ENCODE data around the gene INPP5A.
"Not testable (repeated sequence)": the region's sequence is repeated elsewhere in the genome, so short reads cannot be mapped to it uniquely, and the experiment has no call there.

Gene INPP5A

DNA sequence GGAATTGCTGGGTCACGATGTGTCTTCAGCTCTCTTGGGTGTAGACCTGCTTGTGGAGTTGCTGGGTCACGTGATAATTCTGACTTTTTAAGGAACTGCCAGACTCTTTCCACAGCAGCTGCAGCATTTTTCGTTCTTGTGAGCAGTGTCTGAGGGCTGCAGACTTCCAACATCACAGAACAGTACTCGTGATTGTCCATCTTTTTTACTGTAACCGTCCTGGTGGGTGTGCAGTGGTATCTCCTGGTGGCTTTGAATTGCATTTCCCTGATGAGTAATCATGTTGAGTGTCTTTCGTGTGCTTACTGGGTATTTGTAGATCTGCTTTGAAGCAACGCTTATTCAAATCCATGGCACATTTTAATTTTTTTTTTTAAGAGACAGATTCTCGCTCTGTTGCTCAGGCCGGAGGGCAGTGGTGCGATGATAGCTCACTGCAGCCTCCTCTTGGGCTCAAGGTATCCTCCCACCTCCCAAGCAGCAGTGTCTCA lies 22.7 kb downstream of the INPP5A start:
- no peak for DNase-seq

DNA sequence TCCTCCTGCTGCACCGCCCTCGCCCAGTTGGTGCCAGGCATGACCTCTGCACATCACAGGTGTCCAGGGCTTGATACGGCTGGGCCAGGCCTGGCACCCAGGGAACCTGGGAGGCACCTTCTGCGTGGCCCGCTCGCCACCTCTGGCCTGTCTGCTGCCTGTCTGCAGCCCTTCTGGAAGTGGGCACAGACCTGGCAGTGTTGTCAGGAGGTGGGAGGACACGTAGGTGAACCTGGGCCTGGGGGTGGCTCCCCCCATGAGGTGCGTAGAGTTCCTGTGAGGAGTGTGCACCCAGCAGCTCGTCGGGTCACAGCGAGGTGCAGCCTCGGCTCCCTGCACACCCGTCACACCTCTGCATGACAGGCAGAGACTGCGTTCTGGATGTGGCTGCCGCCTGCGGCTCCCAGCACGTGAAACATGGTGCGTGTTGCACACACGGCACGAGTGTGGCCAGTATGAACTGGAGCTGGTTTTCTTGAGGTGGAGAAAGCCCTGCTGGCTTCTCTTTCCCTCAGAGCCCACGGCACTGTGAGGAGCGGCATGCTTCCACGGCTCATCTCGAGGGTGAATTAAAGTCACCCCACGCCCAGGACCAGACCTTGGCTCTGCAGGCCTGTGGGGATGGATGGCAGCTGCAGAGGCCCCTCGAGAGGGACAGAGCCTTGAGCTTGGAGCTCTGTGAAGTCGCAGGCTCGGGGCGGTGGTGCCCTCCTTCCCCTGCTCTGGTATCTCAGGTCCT lies 24.8 kb downstream of the INPP5A start:
- no peak for DNase-seq

DNA sequence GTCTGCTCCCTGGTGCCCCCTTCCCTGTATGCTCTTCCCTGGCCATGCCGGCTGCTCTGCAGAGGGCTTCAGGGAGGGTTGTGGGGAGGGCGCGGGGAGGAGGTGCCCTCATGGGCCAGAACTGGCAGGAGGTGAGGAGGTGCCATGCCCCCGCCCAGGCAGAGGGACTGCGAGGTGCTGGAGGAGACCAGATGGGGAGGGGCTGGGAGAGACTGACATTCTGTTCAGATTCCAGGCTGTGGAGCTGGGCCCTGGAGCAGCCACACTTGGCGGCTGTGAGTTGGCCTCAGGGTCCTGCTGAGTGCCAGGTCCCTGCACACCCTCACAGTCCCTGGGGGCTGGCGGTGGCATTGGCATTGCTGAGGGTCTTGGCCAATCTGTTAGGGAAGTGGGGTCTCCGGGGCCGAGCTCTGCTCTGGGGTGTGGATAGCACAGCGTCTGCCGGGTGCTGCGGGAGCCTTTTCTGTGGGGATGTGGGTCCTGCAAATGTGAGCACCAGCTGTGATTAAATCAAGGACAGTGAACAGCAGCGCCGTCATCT lies 25.4 kb downstream of the INPP5A start:
- DNase-seq: no peak

DNA sequence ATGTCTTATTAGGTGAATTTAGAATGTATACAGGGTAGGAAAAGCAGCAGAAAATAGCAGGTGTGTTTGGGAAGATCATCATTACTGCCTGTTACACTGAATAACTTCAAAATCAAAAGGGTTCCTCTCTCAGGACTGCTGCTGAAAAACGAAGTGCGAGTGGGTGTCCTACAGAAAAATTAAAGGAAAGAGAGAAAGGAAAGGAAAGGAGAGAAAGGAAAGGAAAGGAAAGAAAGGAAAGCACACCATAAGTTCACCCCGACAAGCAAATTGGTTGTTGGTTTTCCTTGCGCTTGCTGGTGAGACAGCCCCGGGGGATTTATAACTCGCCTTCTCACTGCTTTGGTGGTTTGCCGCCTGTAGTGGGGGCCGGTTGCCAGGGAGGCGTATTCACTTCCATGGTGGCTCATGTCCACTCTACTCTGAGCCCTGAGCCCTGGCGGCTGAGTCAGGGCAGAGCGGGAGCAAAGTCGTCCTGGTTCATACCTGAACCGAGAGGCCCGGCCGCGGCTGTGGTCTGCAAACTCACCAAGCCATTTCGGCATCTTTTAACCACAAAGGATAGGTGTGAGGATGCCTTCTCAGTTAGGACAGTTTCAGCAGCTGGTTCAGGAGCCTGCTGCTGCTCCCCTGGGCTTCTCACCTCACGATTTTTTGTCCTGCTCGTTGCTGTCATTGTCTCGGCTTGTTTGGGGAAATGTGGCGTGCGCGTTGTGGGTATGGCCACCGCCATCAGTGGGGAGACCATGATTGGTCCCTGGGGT lies 26.1 kb downstream of the INPP5A start:
- DNase-seq: no peak

DNA sequence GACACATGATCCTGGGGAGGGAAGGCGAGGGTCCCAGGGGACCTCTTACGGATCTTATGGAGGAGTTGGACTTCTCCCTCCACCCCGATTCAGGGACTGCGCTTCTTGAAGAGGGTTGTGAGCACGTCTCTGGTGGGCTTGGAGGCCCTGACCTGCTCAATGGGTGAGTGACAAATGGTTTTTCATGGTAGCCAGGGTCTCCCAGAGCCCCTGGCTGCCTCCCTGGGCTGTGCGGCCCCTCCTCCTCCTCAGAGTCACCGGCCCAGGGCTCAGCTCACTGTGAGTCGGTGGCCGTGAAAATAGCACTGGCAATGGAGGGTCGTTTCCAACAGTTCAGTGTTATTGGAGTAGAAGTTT lies 26.6 kb downstream of the INPP5A start:
- DNase-seq: no peak

DNA sequence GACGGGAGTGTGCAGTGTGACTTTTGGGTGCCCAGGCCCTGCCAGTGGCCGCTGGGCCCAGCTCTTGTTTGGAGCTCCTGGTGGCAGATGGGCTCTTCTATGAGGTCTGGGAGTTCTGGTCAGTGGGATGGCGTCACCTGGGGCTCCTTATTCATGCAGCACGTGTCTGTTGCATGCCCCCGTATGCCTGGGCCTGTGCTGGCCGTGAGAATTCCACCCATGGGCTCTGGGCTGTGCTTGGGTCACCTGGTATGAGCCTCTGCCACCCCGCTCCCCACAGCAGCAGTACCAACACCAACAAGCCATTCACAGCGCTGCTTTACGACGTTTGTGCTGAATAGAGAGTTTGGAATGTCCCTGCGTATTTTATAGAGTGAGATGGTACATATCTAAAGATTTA lies 27.1 kb downstream of the INPP5A start:
- no peak for DNase-seq

DNA sequence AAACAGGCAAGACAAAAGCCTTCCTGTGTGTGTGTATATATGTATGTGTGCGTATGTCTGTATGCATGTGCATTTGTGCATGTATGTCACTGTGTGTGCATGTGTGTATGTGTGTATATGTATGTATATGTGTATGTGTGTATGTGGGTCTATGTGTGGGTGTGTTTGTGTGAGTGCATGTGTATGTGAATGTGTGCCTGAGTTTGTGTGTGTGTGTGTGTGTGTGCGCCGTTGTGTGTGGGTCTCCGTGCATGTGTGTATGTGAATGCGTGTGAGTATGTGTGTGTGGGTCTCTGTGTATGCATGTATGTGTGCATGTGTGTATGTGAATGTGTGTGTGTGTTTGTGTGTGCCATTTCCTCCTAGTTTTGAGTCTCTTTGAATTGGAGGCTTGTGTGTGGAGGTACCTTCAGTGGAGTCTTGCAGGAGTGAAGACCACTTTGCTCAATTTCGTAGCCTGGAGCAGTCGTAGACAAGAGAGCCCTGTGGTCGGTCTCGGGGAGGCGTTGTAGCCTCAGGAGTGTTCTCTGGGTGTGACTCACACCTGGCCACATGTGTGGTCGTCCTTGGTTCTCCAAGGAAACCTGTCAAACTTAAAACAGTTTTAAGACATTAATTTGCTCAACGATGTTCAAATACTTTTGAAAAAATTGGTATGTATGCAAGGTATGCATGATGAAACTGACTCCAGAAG lies 28.1 kb downstream of the INPP5A start:
- no peak for DNase-seq

DNA sequence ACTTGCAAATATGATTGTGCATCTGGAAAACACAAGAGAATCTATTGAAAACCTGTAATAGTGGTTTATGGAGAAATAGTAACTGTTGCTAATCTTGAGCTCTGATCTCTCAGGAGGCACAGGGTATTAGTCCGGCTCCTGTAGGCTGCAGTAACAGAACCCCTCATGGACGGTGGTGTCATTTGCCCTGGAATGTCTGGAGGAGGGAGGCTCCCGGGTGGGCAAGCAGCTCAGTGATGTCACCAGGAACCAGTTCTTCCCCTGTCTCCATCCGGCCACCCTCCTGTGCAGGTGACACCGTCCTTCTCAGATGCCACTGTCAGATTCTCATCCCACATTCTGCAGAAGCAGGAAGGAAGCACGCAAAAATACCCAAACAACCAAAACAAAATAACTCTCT lies 29.3 kb downstream of the INPP5A start:
- no peak for DNase-seq

DNA sequence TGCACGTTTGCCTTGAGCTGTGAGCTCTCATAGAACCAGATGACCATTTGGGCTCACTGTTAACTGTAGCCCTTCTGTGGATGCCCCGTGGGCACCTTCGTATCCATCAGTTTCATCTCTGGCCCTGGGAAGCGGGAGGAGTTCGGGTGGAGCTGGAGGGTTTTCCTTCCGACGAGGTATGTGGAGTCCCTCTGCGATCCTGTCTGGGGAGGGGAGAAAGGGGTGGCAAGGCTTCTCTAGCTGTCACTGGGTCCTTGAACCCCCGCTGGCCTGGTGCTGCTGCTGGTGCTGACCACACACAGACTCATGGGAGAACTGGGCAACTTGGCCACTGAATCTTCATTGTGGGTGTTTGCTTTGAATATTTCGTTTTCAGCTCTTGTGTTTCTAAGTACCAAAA lies 32.7 kb downstream of the INPP5A start:
- DNase-seq: no peak

DNA sequence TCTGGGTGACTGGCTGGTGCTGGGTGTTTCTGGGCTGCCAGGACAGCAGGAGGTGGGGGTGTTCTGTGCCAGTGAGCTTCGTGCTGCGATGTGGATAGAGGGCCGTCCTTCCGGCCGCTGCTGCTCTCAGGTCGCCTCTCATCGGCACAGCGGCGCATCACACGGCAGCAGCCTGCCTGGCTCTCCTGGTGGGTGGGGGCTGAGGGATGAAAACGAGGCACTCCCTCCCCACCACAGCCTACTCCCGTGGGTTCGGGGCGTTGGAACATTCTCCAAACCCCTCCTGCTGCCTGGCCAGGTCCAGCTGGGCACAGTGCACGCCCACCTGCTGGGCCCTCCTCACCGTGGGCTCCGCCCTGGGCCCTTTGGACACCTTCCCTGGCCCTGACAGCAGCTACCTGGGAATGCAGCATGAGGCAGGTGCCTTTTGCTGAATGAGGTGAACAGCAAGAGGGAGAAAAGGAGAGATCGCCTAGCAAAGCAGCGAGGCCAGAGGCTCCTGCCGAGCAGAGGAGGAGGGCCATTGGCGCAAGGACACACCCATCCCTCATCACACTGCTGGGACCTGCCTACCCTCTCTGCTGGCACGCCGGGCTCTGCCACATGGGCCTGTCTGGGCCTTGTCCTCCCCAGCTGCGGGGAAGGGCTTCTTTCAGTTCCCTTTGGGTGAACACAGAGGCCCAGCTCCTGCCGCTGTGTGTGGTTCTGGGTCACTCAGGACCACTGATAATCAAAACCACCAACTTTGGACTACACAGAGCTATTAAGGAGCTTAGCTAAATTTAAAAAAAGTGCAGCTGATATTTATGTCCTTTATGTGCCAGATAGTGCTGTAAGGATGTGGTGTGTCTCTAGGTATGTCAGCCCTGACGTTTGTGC lies 33.4 kb downstream of the INPP5A start:
- no peak for DNase-seq

DNA sequence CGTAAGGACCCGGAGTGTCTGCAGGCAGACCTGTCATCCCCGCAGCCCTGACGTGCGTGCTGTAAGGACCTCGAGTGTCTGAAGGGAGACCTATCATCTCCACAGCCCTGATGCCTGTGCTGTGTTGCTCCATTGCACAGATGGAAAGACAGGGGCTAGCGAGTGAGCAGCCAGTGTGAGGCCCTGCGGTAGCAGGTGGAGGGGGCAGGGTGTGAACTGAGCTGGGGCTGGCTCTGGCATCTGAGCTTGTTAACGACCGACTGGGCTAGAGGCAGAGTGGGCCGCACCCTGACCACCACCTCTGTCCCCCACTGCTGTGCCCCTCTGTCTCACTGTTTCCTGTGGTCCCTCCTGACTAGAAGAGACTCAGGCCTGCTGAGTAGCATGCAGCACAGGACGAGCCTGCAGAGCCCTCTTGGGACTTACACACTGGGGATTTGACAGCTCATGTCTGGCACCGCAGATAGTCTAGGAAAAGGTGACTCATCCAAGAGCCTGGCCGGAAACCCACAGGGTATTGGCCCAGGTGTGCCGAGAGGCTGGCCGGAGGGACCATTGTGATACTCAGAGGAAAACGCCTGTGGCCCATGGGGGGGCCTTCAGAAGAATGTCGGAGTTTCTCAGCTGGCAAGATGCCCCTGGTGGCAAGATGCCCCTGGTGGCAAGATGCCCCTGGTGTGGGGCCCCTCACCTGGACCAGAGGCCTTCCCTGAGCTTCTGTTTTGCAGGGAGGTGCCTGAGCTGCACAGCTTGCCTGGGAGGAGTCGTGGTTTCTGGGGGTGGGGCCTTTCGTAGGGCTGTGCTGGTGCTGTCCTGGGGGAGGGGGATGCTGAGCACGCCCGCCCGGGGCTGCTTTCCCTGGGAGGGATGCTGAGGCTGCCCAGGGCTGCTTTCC lies 34.3 kb downstream of the INPP5A start:
- DNase-seq: no peak

DNA sequence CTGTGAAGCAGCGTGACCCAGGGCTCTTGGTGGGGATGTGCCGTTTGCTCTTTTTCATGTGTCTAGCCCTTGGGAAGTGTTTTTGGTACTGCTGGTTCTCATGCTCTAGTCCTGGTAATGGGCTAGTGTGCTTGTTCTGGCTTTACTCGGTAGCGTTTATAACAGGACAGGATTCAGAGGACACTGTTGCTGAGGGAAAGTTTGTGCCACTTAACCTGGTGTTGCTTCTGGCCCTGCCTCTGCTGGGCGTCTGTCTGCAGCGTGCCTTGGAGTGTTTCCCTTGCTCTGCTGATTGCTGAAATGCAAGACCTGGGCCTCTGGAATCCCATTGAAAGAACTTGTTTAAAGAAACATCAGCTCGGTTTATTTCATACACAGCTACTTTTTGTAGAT lies 35.0 kb downstream of the INPP5A start:
- no peak for DNase-seq

DNA sequence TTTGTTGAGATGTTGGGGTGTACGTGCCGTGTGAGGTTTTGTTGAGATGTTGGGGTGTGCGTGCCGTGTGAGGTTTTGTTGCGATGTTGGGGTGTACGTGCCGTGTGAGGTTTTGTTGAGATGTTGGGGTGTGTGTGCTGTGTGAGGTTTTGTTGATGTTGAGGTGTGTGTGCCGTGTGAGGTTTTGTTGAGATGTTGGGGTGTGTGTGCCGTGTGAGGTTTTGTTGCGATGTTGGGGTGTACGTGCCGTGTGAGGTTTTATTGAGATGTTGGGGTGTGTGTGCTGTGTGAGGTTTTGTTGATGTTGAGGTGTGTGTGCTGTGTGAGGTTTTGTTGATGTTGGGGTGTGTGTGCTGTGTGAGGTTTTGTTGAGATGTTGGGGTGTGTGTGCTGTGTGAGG lies 35.4 kb downstream of the INPP5A start:
- DNase-seq: not testable (repeated sequence)

DNA sequence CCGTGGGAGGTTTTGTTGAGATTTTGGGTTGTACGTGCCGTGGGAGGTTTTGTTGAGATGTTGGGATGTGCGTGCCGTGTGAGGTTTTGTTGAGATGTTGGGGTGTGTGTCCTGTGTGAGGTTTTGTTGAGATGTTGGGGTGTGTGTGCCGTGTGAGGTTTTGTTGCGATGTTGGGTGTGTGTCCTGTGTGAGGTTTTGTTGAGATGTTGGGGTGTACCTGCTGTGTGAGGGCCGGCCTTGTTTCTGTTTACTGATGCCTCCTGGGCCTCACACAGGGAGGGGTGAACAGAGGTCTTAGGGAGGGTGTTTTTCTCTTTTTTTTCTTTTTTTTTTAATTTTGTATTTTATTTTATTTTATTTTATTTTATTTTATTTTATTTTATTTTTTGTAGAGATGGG lies 36.7 kb downstream of the INPP5A start:
- DNase-seq: no peak

DNA sequence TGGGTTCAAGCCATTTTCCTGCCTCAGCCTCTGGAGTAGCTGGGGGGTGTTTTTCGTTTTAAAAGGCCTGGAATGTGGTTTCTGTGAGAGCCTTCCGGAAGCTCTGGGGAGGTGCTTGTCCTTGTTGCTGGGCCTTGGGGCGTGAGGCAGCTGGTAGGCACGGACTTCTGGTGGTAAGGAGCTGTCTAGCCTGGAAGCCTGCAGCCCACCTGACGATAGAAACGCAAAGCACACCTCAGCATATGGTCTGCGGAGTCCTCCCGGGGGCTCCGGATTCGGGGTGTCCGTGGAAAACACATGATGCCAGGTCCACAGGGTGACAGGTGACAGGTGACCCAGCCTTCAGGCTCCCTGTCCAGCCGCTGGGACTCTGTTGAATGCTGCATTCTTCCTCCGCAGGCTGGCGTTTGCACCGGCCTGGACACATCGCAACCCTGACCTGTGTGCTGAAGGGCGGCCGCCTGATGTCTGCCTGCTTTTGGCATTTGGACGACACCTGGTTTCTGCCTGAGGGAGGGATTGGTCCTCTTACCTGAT lies 37.3 kb downstream of the INPP5A start:
- DNase-seq: no peak

DNA sequence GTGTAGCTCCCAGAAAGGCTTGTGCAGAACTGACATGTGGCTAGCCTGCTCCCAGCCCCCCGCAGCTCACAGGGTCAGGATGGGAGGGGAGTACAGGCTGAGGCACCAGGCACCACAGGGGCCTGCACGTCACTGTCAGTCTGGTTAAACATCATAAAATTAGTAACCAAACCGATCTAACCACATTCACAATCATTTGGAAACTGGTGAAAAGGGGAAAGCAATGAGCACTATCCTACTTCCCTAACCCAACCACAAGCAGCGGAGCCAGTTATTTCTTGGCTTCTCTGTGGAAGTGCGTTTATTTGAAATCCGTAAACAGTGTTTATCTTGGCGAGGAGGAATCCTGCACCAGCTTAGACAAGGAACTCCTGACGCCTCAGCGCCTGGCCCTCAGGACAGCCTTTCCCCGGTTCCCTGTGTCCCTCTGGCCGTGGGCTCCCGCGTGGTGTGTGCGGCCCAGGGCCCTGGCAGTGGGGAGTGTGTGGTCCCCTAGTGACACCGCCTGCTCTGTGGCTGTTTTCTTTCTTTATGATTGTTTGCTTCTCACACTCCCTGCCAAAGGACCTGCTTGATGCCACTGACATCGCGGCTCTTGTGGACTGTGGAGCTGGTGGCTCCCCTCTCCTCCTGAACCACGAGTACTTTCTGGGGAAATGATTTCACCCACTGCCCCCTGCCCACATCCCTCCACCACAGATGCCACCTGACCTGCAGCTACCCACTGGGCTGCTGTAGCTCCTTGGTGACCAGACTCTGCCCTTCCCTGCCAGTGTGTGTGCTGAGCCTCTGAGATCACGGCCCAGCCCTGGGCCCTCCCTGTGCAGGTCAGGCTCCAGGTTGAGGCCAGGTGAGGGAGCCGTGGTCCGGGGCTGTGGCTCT lies 38.0 kb downstream of the INPP5A start:
- DNase-seq: peak in 1 of 56 donors; percentile 37

DNA sequence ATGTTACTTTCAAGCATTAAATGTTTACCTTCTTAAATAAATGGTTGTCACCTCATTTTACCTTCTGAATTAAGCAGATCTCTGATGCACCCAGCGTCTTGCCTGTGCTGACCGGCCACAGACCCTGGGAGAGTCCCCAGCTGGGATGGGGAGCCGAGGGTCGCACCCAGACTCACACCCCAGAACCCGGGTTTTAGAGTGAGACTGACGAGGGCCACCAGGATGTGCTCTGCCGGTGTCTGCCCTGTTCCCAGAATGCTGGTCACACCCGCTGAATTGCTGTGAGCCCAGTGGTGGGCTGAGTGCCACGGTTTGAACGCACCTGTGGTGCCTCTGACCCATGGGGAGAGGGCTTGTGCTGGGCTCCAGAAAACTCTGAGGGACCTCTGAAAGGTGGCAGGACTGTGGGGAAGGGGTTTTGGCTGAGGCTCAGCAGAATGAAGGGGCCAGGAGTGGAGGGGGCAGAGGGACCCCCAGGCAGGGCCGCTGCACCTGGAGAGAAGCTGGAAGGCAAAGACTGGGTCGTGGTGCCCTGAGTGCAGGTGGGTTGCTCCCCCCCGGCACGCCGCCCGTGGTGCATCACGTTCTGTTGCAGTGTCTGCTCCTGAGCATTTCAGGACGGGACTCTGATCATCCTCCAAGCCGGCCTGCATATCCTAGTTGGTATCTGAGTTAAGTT lies 39.2 kb downstream of the INPP5A start:
- no peak for DNase-seq
